GM19239 (cell line): ENCODE results near the gene BAHCC1.

ENCODE experiments used
- DNase-seq: peaks from one replicate; pipeline ENCODE4 v3.0.0; 2011; ENCODE audit warnings: low spot score; ENCODE audit not compliant: insufficient read length
- FAIRE-seq: peaks from 2 replicates; lab custom pipeline; 2011; peaks lifted over from hg19 to GRCh38; lab: Jason Lieb, UNC

BAHCC1 gene

DNA sequence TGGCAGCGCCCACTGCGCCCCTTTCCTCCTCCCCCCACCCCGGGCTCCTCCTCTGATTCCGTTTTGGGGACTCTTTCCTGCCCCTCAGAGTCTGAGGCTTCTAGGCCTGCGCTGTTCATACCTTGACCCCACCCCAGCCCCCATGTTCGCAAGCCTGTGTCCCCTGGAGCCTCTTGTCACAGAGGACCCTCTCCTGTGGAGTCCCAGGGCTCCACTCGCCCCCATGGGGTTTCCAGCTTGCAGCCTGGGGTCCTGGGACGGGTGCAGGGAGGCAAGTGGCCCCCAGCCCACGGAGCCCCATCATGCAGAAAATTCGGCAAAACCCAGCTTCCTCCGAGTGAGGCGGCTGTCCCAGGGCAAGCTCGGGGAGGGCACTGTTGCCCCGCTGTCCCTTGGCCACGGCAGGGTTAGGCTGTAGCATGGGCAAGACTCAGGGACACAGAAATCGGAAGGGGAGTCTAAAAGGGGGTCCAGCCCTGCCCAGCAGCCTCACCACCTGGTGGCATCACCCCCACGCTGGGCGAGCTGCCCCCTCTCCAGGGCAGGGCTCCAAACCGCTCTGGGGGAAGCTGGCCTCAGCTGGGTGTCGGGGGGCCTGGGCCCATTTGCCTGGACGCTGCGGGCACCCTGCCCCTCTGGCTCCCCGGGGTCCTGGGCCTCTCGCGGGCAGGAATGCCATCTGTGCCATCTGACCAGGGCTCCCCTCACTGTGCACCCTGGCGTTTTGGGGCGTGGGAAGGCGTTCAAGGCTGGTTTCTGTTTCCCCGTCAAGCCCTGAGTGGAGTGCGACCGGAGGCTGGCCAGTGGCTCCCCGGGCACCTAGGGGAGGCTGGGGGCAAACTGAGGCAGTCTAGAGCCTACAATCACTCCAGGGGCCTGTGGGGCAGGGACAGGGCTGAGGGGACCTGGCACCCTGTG lies 11.5 kb upstream of the BAHCC1 start:
- FAIRE-seq: no peak
- no peak for DNase-seq

GRCh38 chr17:81384929-81385319 lies 10.3 kb upstream of the BAHCC1 start:
- no peak for DNase-seq
- no peak for FAIRE-seq

DNA sequence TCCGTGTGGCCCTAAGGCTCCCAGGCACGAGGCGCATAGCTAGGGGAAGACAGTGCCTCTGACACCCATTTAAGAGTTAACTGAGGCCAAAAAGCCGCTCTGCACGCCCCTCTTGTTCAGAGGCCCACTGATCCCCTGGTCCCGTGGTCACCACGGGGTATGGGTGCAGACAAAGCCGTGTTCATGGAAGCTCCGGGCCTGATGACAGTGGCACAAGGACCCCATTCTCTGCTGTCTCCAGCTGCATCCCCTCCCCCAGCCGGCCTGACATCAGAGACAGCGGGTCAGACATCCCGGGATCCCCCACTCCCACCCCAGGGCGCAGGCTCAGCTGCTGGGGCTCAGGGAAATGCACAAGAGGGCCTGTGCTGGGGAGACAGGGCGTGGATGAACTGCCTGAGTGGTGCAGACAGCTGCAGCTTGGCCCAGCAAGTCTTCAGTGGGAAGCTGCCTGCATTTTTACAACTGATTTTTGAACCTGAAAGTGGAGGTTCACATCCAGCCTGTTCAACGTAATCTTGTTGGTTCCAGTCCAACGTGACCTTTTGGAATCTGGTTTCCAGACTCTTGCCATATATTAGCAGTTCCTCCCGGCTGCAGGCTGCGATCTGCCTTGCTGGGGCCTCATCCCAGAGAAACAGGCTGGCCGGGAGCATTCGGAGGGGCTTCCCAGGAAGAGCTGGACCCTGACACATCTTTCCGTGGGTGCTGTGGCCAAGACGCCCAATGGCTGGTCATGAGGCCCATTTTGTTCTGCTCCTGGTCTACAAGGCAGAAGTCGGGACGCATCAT lies 9.7 kb upstream of the BAHCC1 start:
- FAIRE-seq (no peak), DNase-seq (no peak)

GRCh38 chr17:81386141-81386645 lies 9.1 kb upstream of the BAHCC1 start:
- no peak for FAIRE-seq
- DNase-seq: no peak

- FAIRE-seq (no peak), DNase-seq (no peak)
Observed at GRCh38 chr17:81386646-81387099, 8.6 kb upstream of the BAHCC1 start.

DNA sequence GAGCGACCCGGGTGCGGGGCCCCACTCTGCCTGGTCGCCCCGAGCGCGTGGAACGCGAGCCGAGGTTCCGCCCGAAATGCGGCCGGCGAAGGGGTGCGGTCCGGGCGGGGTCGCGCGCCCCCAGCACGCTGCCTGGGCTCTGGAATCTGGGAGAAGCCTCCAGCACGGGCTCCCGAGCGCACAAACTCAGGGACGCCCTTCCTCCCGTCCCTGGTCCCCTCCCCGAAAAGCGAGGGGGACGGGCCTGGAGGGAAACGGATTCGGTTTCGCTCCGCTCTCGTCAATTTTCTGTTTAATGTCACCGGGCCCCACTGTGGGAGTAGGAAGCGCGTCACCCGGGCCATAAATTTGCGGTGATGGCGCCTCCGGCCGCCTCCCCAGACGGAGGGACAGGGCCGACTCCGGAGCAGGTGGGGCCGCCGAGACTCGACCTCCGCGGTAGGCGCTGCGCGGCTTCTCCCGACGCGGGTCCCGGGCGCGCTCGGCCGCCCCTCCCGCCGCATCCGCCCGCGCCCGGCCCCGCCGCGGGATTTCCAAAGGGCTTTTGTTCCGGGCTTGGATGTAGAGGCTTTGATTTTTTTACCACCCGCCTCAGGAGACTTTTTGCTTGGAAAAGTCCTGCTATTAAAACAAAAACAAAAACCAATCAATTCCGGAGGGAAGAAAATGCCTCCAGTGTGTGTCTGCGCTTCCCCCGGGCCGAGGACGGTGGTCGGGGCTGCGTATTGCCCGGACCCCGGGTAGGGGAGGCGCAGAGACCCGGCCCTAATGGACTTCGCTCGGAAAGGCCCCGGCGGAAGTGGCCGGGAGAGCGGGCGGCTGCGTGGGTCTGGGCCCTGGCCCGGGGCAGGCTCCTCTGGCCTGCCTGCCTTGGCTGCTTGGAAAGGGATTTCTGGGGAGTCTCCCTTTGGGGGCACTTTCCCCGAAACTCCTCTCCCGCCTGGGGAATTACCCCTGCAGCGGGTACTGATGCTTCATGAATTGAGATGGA lies 7.9 kb upstream of the BAHCC1 start:
- DNase-seq: no peak

GRCh38 chr17:81388091-81388611 lies 7.1 kb upstream of the BAHCC1 start:
- no peak for FAIRE-seq
- no peak for DNase-seq

More for the DNA sequence above, 7.9 kb upstream of the BAHCC1 start:
- no peak for FAIRE-seq

DNA sequence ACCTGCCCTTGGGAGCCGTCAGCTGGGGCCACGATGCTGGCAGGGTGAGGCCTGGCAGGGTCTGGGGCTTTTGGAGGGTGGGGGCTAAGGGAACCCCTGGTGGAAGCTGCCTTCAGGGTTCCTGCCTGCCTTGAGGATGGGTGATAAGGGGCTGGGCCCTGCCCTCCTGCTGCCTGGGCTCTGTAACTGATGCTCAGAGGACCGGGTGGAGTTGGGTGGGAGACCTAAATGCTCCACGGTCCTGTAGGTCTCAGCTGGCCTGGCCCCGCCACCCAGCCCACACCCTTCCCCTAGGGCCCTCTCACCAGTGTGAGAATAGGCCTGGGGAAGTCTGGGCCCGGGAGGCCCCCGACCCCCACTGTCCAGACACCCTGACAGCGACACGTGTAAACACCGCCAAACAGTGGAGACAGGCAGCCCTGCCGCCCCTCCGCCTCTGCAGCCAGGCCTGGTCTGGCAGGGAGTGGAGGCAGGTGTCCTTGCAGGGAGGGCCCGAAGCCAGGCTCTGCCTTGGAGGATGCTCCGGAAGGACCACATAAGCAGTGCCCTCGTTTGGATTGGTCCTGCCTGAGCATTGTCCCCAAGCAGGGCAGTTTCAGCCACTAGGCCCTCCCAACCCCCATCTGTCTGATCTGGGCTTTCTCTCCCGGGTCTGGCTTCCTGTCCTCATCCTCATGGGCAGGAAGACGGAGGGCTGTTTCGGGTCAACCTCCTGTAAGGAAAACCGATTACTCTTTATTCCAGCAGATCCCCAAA lies 6.5 kb upstream of the BAHCC1 start:
- DNase-seq: no peak

GRCh38 chr17:81389585-81389984 lies 5.7 kb upstream of the BAHCC1 start:
- FAIRE-seq: no peak

More for the DNA sequence above, 6.5 kb upstream of the BAHCC1 start:
- FAIRE-seq: no peak

GRCh38 chr17:81390029-81390872 lies 5.0 kb upstream of the BAHCC1 start:
- FAIRE-seq (no peak), DNase-seq (no peak)

More at GRCh38 chr17:81389585-81389984, 5.7 kb upstream of the BAHCC1 start:
- DNase-seq: no peak

GRCh38 chr17:81390873-81391255 lies 4.4 kb upstream of the BAHCC1 start:
- FAIRE-seq (no peak), DNase-seq (no peak)

GRCh38 chr17:81391293-81391935 lies 3.8 kb upstream of the BAHCC1 start:
- DNase-seq (no peak), FAIRE-seq (no peak)

GRCh38 chr17:81391936-81392908 lies 3.0 kb upstream of the BAHCC1 start:
- DNase-seq: no peak
- FAIRE-seq: no peak

- no peak for FAIRE-seq
- no peak for DNase-seq
Observed at GRCh38 chr17:81392909-81393654, 2.2 kb upstream of the BAHCC1 start.

DNA sequence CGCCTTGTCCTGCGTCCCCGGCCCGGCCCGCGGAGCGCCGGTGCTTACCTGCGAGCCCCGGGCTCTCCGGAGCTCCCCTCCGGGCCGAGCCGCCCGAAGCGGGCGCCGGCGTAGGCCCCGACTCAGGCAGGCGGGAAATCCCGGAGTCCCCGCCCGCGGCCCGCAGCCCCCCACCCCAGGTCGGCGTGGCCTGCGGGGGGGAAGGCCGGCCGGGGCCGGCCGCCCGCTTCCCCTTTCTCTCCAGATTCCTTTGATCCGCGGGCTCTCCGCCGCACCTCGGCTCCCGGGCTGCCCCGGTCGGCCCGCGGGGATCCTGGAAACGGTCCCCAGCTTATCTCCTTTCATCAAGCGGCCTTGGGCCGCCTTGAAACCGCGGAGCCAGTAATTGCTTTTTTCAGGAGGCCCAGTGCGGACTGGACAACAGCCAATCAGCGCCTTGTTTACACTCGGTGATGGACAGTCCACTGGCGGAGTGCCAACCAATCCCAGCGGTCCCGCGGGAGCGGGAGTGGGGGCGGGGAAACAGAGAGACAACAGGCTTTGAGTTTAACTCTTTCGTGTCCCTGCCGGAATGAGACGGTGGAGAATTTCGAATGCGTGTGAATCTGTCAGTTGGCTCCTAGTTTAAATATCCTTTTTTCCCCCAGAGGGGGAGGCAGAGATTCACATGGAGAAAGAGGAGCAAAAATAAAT lies 1.4 kb upstream of the BAHCC1 start:
- no peak for FAIRE-seq

More for the DNA sequence above, 1.4 kb upstream of the BAHCC1 start:
- peak; percentile 93 for DNase-seq
